ENCODE results near the gene PTGES2. TPM values are rescaled to one million over a fixed set of nuclear protein-coding genes. Genes with fewer than 3 reads are reported as not detected.

PTGES2 gene
- total and polyA plus RNA-seq, 9 of the 15 experiments (the other 6 are each of a cell fraction or from before 2014, with no cell fraction given): 2.4 to 196 (median 90.1) TPM

- TF ChIP-seq SRSF7 (optimal IDR thresholded peaks at IDR 0.05; ENCODE audit: low read depth, low read length) (no peak), JUND (IDR thresholded peaks at IDR 0.05; ENCODE audit: borderline replicate concordance, low read depth, low read length) (no peak), JUND (tag; IDR thresholded peaks at IDR 0.05; ENCODE audit: borderline replicate concordance, low read depth, low read length) (no peak), SMARCE1 (IDR thresholded peaks at IDR 0.05) (peak; percentile 36; the same call in 1 of the 2 replicates), HDAC1 (IDR thresholded peaks at IDR 0.05) (peak in 1 of 2 experiments; percentile 22; a peak in 1 of 4 replicates), NFRKB (IDR thresholded peaks at IDR 0.05; ENCODE audit: low read depth) (no peak), FOXJ2 (tag; IDR thresholded peaks at IDR 0.05) (no peak), ZNF592 (IDR thresholded peaks at IDR 0.05) (no peak), BCL6 (CRISPR knock-in tag; IDR thresholded peaks at IDR 0.05) (no peak), COPS2 (conservative IDR thresholded peaks at IDR 0.05) (no peak), SMARCB1 (IDR thresholded peaks at IDR 0.05; ENCODE audit: insufficient read length, low read depth) (no peak), IRF9 (tag; IDR thresholded peaks at IDR 0.05) (no peak), RFX7 (CRISPR knock-in tag; IDR thresholded peaks at IDR 0.05) (no peak), HNRNPUL1 (IDR thresholded peaks at IDR 0.05; ENCODE audit: low read length) (no peak), ARID1B (IDR thresholded peaks at IDR 0.05) (peak; percentile 80), PCBP1 (IDR thresholded peaks at IDR 0.05; ENCODE audit: low read depth, low read length, poor library complexity, severe bottlenecking) (no peak), PHB2 (IDR thresholded peaks at IDR 0.05; ENCODE audit: low read depth) (no peak), SMARCA4 (IDR thresholded peaks at IDR 0.05) (peak; percentile 67), TAL1 (IDR thresholded peaks at IDR 0.05) (peak; percentile 65), RAD21 (CRISPR knock-in tag; conservative IDR thresholded peaks at IDR 0.05 in 1 of 2, IDR thresholded peaks at IDR 0.05 in 1 of 2) (0 out of 4 replicates have a peak, but pooled peaks of 1 of the 2 experiments have one; percentile 16), ZNF23 (CRISPR knock-in tag; IDR thresholded peaks at IDR 0.05) (no peak), RBBP5 (IDR thresholded peaks at IDR 0.05; ENCODE audit: borderline replicate concordance, insufficient read depth, low read length, poor library complexity, severe bottlenecking) (no peak), TCF7 (IDR thresholded peaks at IDR 0.05; ENCODE audit: borderline replicate concordance) (no peak), XRCC4 (IDR thresholded peaks at IDR 0.05; ENCODE audit: extremely low read depth, insufficient read depth, insufficient read length) (no peak)
Measured at GRCh38 chr9:128143525-128144238, 16.2 kb upstream of the PTGES2 start (continued).
